Mucosa of rectum (tissue), 2 donors: Measurements from ENCODE around the gene ADGRG3.
A peak's percentile ranks its signal among the peaks of the same experiment; 100 is the strongest.
"Not testable (repeated sequence)": the region's sequence is repeated elsewhere in the genome, so short reads cannot be mapped to it uniquely, and the experiment has no call there.

Experiments used
- H3K27ac ChIP-seq, 2 donors: one replicate each; pipeline ENCODE4 v1.7.0; 2013; ENCODE audit warnings: inconsistent platforms in 2 of 2, low read depth in 2 of 2, low read length in 2 of 2
- H3K27me3 ChIP-seq, 2 donors: one replicate each; pipeline ENCODE4 v1.7.0; 2013; ENCODE audit warnings: low read length in 2 of 2; ENCODE audit not compliant: control insufficient read depth in 2 of 2, insufficient read depth in 2 of 2
- H3K36me3 ChIP-seq, 2 donors: one replicate each; pipeline ENCODE4 v1.7.0; 2013; ENCODE audit warnings: low read length in 2 of 2; ENCODE audit not compliant: control insufficient read depth in 2 of 2, insufficient read depth in 2 of 2
- H3K4me1 ChIP-seq, 2 donors: one replicate each; pipeline ENCODE4 v1.7.0; 2013; ENCODE audit warnings: low read length in 2 of 2, mild to moderate bottlenecking in 1 of 2; ENCODE audit not compliant: control insufficient read depth in 2 of 2, insufficient read depth in 2 of 2
- H3K4me3 ChIP-seq, 2 donors: one replicate each; pipeline ENCODE4 v1.7.0; 2013; ENCODE audit warnings: low read length in 2 of 2
- H3K9ac ChIP-seq, 2 donors: one replicate each; pipeline ENCODE4 v1.7.0; 2013; ENCODE audit warnings: low read length in 2 of 2, low read depth in 1 of 2, mild to moderate bottlenecking in 1 of 2
- H3K9me3 ChIP-seq, 2 donors: one replicate each; pipeline ENCODE4 v1.7.0; 2013; ENCODE audit warnings: low read length in 2 of 2; ENCODE audit not compliant: control insufficient read depth in 2 of 2
- donor health status: healthy.
- donor health status: Normal muscosa, but diverticular disease.

ADGRG3 gene

DNA sequence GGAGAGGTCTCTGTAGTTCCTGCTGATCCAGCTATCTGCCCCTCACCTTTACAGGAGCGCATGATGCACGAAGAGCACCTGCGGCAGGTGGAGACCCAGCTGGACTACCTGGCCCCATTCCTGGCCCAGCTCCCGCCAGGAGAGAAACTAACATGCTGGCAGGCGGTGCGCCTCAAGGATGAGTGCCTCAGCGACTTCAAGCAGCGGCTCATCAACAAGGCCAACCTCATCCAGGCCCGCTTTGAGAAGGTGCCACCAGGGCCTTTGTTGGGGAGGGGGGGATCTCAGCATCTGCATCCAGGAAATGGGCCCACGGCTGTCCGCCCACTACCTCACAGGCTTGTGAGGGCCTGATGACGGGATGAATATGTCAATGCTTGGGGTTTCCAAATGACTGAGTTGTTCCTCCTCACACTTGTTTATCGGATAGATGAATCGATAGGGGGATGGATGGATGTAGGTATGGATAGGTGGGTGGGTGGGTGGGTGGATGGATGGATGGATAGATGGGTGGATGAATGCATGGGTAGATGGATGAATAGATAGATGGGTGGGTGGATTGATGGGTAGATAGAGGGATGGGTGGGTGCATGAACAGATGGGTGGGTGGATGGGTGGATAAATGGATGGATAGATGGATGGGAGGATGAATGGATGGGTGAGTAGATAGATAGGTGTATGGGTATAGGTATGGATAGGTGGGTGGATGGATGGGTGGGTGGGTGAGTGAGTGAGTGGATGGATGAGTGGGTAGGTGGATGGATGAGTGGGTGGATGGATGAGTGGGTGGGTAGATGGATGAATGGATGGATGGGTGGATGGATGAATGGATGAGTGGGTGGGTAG lies 60.5 kb downstream of the ADGRG3 start:
- Histone ChIP-seq H3K4me1 (no peaks in the 10 kb centered on the region), H3K36me3 (no peaks in the 10 kb centered on the region), H3K9ac (no peak overlapping the region), H3K4me3 (no peak overlapping the region), H3K27me3 (no peaks in the 10 kb centered on the region), H3K9me3 (no peaks in the 10 kb centered on the region), H3K27ac (no peak overlapping the region)

DNA sequence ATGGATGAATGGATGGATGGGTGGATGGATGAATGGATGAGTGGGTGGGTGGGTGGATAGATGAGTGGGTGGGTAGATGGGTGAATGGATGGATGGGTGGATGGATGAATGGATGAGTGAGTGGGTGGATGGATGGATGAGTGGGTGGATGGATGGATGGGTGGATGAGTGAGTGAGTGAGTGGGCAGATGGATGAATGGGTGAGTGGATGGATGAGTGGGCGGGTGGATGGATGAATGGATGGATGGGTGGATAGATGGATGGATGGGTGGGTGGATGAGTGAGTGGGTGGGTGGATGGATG lies 61.0 kb downstream of the ADGRG3 start:
- no peaks in the 10 kb centered on the region for H3K27me3 ChIP-seq
- H3K9me3 ChIP-seq, result no peaks in the 10 kb centered on the region
- H3K36me3 ChIP-seq, result no peaks in the 10 kb centered on the region
- no peak overlapping the region for H3K27ac ChIP-seq
- peaks cover 0 to under 1% of the 10 kb centered on the region in 2 donors for H3K4me1 ChIP-seq
- no peak overlapping the region for H3K4me3 ChIP-seq
- no peak overlapping the region for H3K9ac ChIP-seq

DNA sequence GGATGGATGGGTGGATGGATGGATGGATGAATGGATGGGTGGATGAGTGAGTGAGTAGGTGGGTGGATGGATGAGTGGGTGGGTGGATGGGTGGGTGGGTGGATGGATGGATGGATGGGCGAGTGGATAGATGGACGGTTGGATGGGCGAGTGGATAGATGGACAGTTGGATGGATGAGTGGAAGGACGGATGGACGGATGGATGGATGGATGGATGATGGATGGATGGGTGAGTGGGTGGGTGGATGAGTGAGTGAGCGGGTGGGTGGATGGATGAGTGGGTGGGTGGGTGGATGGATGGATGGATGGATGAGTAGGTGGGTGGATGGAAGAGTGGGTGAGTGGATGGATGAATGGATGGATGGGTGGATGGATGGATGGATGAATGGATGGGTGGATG lies 61.7 kb downstream of the ADGRG3 start:
- H3K9ac ChIP-seq, H3K27me3 ChIP-seq, H3K4me3 ChIP-seq, H3K4me1 ChIP-seq, H3K36me3 ChIP-seq, H3K27ac ChIP-seq, H3K9me3 ChIP-seq: not testable (repeated sequence)

DNA sequence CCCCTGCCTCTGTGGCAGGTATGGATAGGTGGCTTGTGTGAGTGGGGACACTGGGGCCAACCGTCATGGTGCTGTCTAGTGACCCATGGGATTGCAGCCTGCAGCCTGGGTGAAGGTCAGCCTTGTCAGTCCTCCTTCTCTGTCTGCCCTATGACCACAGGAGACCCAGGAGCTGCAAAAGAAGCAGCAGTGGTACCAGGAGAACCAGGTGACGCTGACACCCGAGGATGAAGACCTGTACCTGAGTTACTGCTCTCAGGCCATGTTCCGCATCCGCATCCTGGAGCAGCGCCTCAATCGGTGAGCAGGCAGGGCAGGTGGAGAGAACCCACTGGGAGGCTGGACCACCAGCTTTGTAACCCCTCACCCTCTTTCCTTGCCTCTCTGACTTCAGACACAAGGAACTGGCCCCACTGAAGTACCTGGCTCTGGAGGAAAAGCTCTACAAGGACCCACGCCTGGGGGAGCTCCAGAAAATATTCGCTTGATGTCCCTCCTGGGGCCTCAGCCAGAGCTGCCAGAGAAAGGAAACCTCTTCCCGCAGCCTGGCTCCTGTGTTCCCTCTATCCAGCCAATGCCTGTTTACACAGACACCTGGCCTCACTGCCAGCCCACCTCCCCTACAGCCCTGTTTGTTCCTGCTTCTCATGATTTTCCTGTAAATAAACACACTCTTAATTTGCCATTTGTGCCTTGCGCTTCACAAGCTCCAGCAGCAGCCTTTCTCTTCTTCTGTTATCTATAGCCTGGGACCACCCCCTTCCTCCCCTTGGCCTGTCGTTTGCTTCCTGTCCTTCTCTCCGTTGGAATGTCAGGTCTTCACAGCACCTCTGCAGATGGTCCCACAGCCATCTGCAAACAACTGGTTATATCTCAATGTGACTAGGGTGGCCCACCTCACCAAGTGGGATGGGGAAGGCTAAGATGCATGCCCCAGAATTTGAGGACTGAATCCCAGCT lies 62.9 kb downstream of the ADGRG3 start:
- H3K4me3 ChIP-seq, result no peak overlapping the region
- no peaks in the 10 kb centered on the region for H3K27me3 ChIP-seq
- no peak overlapping the region for H3K27ac ChIP-seq
- H3K36me3 ChIP-seq, result no peaks in the 10 kb centered on the region
- no peak overlapping the region for H3K9ac ChIP-seq
- no peaks in the 10 kb centered on the region for H3K9me3 ChIP-seq
- peaks cover 6 to 9% of the 10 kb centered on the region in 2 donors for H3K4me1 ChIP-seq

DNA sequence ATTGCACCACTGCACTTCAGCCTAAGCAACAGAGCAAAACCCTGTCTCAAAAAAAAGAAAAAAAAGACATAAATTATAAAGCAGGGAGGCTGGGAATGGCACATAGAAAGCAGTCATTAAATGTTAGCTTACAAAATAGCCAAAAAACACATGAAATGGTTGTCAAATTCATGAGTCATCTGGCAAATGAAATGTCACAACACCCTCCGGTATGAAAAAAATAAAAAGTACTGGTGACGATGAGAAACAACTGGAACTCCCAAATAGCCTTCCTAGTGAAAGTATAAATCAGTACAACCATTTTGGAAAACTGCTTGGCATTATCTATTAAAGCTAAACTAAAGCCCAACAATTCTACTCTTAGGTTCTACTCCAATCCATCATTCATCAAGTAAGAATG lies 63.9 kb downstream of the ADGRG3 start:
- Histone ChIP-seq H3K36me3 (no peaks in the 10 kb centered on the region), H3K9me3 (no peaks in the 10 kb centered on the region), H3K27me3 (no peaks in the 10 kb centered on the region), H3K4me3 (no peak overlapping the region), H3K27ac (no peak overlapping the region), H3K9ac (no peak overlapping the region), H3K4me1 (peaks cover 15 to 18% of the 10 kb centered on the region in 2 donors)

DNA sequence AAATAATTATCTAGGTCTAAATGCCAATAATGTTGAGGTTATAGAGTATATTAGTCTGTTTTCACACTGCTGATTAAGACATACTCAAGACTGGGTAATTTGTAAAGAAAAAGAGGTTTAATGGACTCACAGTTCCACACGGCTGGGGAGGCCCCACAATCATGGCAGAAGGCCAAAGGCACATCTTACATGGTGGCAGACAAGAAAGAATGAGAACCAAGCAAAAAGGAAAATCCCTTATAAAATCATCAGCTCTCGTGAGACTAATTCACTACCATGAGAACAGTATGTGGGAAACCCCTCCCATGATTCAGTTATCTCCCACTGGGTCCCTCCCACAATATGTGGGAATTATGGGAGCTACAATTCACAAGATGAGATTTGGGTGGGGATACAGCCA lies 64.6 kb downstream of the ADGRG3 start:
- H3K9me3 ChIP-seq, result no peaks in the 10 kb centered on the region
- no peaks in the 10 kb centered on the region for H3K27me3 ChIP-seq
- peaks cover 16 to 22% of the 10 kb centered on the region in 2 donors for H3K4me1 ChIP-seq
- no peaks in the 10 kb centered on the region for H3K36me3 ChIP-seq
- no peak overlapping the region for H3K27ac ChIP-seq
- no peak overlapping the region for H3K9ac ChIP-seq
- H3K4me3 ChIP-seq, result no peak overlapping the region

DNA sequence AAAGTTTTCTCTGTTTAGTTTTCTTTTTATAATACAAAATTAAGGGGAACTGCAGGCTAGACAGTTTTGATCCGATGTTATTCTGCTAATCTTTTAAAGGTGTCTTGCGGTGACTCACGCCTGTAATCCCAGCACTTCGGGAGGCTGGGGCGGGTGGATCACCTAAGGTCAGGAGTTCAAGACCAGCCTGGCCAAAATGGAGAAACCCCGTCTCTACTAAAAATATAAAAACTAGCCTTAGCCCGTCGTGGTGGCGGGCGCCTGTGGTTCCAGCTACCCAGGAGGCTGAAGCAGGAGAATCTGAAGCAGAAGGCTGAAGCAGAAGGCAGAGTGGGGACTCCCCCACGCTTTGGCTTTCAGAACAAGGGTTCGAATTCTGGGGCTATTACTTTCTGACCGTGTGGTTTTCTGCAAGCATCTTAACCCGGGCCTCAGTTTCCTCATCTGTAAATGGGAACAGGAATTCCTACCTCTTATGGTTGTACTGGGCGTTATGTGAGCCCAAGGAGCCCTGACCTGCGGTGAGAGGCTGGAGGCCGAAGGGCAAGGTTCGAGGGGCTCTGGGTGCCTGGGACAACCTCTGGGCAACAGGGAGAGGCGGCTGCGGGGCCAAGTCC lies 66.3 kb downstream of the ADGRG3 start:
- peak overlapping the region; percentile 76 to 85 for H3K27ac ChIP-seq
- peaks cover 16 to 22% of the 10 kb centered on the region in 2 donors for H3K4me1 ChIP-seq
- no peaks in the 10 kb centered on the region for H3K27me3 ChIP-seq
- no peaks in the 10 kb centered on the region for H3K36me3 ChIP-seq
- peak overlapping the region; percentile 93 to 96 for H3K9ac ChIP-seq
- no peaks in the 10 kb centered on the region for H3K9me3 ChIP-seq
- peak overlapping the region; percentile 94 to 99 for H3K4me3 ChIP-seq

DNA sequence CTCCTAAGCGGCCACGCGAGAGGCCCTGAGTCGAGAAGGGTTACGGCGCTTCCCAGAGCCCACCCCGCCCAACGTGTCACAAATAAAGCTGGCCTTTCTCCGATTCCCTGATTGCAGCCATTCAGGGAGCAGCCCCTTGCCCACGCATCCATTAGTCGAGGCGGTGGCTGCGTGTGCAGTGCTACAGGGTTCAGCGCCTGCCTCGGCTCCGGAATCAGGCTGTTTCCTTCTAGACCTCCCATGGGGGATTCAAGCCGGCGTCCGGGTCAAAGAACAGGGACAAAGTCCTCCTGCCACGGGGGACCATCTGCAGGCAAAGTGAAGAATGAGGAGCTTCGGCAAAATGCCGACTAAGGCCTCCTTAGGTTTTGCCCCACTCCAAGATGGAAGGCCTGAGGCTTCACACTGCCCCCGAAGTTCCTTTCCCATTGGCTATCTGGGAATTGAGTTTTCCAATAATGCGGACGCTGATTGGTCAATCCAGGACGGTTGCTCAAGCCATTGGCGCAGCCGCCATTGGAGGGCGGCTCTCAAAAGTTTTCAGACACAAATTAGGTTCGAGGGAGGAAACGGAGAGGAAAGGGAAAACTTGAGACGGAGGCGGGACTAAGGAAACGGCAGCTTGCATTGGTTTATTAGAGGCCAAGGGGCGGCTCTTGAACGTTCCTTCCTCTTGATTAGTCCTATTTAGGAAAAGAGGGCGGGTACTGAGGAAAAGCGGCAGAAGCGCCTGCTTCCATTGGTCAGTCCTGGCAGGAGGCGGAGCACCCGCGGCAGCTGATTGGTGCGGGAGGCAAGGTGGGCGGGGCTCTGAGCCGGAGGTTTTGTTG lies 67.0 kb downstream of the ADGRG3 start:
- no peaks in the 10 kb centered on the region for H3K36me3 ChIP-seq
- peak overlapping the region; percentile 94 to 99 for H3K4me3 ChIP-seq
- peak overlapping the region; percentile 76 to 85 for H3K27ac ChIP-seq
- peak overlapping the region; percentile 93 to 96 for H3K9ac ChIP-seq
- H3K9me3 ChIP-seq, result no peaks in the 10 kb centered on the region
- peaks cover 16 to 22% of the 10 kb centered on the region in 2 donors for H3K4me1 ChIP-seq
- H3K27me3 ChIP-seq, result no peaks in the 10 kb centered on the region

DNA sequence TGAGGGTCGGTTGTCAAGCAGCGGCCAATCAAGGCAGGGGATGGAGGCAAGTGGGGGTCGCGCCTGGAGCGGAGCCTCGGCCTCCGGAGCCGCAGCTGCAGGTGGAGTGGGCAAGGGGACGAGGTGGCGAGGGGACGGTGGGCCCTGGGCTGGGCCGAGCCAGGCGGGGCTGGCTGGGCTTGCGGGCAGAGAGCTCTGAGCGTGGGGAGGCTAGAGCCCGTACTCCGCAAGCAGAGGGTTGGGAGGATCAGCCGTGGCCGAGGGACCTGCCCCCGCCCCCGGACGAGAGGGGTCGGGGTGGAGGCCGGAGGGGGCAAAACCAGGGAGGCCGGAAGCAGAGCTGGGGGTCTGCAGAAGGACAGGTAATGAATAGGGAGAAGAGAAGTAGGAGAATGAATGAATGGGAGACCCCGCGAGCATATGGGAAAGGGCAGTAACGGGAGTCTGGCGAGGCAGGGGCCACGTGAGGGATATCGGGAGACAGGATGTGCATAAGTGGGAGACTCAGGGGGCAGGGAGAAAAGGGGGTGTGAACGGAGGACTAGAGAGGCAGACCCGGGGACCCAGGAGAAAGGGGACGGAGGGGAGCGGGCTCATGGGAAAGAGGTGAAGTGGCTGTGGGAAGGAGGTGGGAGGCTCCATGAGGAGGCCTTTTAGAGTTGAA lies 67.8 kb downstream of the ADGRG3 start, which contains the start of gene KATNB1:
Gene KATNB1, plus strand, starts transcription at position 16 of the 664 bp plus-strand sequence. CDS start 1,474 bp downstream, outside the sequence.
- Histone ChIP-seq H3K4me1 (peaks cover 16 to 22% of the 10 kb centered on the region in 2 donors), H3K4me3 (peak within 1 kb of the TSS; percentile 94 to 99), H3K9me3 (no peaks in the 10 kb centered on the region), H3K27ac (peak within 1 kb of the TSS; percentile 76 to 85), H3K9ac (peak within 1 kb of the TSS; percentile 93 to 96), H3K27me3 (no peaks in the 10 kb centered on the region), H3K36me3 (no peaks in the 10 kb centered on the region)
